D341Med (cell line): Measurements from ENCODE around the gene PAPSS2.

Experiments
- DNase-seq: peaks from one replicate; pipeline ENCODE4 v3.0.0; 2012; ENCODE audit warnings: low spot score

PAPSS2 gene

DNA sequence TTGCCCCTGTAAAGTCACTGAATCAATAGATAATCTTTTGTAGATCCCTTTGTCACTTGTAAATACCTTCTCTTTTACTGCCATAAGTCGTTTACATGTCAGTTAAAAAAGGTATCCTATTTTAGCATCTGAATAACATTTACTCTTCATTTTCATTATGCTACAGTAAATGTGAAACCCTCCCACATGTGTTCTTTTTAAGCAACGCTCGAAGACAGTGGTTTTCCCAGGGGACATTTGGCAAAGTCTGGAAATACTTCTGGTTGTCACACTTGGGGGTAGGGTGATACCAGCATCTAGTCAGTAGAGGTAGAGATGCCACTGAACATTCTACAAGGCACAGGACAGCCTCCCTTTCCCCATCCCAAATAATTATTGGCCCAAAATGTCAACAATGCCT lies 134.6 kb downstream of the PAPSS2 start:
- no peak for DNase-seq
